ENCODE results near the gene VSX2.

Gene VSX2
- 0 reads per million in 2 donors for total RNA-seq

DNA sequence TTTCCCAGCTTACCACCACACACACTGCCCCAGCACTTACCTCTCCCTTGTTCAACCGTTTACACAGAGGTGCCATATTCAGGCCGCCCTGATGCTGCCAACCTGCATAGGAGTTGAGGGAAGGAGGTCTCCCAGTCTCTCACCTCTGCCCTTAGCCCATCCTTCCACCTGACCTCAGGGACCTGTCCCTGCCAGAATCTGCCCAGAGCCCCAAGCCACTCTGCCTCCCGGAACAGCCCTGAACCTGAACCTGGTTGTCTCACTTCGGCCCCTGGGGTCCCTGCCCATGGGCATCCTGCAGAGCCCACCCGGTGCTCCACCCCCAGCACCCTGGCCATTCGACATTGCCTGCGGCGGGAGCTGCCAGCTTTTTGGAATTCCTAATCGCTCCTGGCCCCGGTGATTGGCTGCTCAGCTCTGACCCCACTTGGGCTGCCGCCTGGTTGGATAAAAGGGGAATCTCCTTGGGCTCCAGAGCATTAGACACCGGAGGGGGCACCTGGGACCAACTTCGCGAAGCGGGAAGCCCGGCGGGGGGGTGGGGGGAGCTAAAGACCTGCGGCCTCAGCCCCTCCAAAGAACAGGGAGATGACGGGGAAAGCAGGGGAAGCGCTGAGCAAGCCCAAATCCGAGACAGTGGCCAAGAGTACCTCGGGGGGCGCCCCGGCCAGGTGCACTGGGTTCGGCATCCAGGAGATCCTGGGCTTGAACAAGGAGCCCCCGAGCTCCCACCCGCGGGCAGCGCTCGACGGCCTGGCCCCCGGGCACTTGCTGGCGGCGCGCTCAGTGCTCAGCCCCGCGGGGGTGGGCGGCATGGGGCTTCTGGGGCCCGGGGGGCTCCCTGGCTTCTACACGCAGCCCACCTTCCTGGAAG, at the start of gene VSX2:
Gene VSX2 (plus strand): TSS at position 476 of the 874 bp plus-strand sequence. CDS start 113 bp downstream, at position 589.
- DNase-seq: no peak

DNA sequence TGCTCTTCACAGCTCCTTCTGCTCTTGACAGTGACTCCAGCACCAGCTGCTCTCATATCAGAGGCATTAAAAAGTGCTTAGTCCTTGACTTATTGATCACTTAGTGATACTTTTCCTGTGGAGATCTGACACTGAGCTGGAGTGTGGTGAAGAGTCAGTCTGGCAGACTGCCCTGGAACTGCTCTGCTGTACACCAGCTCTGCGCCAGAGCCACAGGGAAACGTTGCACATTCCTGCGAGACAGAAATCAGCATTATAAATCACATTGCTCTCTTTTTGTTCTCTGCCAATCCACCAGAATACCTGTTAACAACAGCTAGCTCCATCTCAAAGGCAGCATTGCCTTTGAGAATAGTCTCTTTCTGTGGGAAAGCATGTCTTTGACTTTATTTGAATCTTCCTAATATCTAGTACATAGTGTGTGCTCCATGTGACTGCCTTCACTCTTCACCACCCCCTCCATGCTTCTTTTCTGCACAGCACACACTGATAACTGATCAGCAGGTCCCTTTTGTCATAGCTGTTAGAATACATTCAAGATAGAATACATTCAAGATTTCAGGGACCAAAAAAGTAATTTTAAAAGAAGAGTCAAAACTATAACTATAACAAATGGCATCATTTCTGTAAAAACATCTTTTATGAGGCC, 48.2 kb upstream of the VSX2 start:
- no peak for DNase-seq

DNA sequence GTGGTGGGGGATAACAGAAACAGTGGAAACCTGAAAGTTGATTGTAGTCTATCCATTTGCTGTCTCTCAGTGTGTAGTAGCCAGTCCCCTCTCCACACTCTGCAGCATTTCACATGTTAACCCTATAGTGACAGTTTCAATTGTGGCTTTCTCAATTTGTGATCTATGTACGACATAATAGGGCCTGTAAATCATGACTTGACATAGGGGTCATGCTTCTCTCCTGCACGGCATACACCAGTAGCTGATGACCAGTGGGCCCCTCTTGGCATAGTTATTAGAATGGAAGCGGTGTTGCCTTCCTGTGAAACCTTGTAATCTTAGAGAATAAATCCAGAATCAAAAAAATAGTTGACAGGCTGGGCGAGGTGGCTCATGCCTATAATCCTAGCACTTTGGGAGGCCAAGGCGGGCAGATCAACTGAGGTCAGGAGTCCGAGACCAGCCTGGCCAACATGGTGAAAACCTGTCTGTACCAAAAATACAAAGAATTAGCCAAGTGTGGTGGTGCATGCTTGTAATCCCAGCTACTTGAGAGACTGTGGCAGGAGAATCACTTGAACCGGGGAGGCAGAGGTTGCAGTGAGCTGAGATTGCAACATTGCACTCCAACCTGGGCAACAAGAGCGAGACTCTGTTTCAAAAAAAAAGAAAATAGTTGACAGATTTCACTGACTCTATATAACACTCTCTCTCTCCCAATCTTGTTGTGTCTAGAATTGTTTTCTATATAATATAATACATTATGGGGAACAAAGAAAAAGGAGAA, 44.6 kb upstream of the VSX2 start:
- DNase-seq: no peak

DNA sequence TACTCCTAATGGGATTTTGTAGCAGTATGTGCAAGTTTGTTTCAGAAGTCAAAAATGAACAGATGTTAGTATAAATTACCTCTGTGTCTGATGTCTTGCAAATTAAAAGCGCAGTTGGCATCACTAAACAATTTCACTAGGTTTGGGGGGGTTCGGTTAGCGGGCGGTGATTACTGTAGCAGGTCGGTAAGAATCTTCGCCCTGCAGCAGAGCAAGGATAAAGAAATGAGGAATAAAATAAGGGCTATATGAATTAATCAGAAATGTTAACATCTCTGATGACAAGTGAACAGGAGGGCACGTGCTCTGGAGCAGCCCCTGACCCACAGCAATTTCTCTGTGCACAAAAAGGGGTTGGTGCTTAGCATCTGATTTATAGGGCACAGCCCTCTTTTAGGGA, 43.6 kb upstream of the VSX2 start:
- DNase-seq: no peak

DNA sequence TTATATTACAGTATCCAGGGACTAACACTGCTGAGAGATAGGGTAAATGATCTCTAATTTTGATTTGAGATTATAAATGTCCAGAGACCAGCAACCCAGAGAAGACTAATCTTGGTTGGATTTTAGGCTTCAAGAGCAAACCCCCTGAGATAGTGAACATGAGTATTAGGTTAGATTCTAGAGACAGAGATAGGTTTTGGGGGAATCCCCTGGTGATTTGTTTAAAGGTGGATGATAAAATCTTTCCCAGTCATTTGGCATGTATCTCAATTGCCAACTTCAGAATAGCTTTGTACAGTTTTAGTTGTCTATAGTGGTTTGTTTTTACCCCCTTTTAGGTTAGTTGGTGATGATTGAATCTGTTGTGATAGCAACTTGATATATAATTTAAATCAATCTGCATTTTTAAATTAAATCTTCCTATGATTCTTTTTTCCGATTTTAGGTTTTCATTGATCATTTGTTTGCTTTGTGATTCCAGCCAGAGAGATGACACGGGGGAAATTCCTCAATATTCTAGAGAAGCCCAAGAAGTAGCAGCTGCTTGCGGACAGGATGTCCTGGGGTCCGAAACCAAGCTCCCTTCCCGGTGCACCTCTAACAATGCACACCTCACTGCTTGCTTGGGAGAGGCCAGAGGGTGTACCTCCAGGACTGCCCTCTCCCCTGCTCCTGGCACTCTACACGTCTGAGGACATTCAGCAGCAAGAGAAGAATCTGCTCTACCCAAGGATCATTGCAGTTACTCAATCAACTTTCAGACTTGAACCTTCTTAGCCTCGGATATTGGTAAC, 40.6 kb upstream of the VSX2 start:
- DNase-seq: no peak

DNA sequence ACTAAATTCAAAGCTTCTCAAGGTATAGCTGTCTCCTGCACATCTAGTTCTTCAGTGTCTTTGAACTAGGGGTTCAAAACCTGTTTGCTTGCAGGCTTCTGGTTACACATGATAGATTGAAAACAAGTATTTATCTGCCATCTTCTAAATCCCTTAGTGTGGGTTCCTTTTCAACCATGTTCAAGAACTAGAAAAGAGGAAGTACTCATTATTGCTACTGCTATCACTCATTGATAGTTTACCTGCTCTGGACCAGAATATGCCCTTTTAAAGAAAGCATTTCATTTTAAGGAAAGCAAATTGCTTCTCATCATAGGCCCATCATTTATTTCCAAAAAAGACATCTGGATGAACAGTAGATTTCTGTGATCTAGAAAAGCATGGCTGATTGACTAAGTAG, 37.1 kb upstream of the VSX2 start:
- no peak for DNase-seq

DNA sequence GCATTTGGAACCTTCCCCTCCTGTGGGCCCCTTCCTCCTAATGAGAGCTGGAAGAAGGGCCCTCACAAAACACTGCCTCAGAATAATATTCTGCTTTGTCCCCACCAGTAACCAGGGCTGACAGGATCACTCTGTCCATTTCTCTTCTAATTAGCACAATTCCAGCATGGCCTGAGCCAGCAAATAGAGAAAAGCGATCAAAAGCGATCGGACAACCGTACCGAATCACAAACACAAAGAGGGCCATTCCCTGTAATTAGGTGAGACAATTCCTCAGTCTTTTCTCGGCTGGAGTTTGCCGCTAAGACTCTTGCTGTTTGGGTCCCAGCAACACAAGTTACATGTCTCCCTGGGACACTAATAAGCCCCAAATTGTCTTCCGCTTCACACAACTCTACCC, 35.6 kb upstream of the VSX2 start:
- no peak for DNase-seq

DNA sequence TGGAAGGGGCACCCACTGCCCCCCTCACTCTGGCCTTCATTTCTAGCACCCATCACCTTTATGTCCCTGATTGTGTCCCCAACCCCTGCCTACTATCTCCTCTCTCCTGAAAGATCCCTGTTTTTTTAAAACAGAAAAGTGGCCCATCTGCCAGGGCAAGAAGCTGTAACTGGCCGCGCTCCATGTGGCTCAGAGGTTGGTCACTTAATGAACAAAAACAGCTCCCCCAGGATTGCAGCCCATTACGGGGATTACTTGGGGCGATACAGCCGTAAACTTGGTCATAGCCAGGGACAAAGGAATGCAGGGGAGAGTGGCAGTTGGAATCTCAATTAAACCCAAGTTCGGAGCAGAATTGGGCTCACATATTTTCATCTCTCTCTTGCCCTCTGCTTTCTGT, 34.8 kb upstream of the VSX2 start:
- DNase-seq: no peak

DNA sequence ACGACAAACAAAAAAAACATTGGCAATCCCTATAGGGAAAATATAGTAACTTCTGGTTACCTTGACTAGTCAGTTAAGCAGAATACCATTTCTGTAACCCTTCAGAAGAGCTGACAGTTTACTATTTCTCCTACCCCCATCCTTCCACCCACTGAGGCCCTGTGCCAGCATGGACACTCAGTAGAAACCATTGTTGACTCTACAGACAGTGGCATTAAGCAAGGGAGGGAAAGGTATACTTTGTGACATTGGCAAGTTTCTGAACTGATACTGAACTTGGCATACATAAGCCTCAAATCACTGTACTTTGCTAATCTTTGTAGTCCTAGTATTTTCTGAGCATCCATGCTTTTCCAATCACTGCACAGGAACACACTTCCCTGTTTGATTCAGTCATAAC, 33.4 kb upstream of the VSX2 start:
- no peak for DNase-seq

DNA sequence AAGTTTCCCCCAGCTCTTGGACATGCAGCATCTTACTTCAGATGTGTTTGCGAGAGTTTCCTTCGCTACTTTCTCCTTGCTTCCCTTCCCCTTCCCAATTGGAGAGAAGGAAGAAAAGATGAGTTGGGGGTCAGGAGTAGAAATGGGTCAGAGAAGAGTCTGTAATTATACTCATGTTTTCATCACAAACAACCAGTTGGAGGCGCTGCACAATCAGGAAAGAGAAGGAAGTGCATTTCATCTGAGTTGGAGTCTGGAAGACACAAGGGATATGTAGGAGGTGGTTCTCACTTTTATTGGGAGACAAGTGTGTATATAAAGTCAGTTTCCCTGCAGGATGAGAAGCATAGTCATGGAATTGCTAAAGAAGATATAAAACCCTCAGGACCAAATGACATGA, 31.3 kb upstream of the VSX2 start:
- no peak for DNase-seq

DNA sequence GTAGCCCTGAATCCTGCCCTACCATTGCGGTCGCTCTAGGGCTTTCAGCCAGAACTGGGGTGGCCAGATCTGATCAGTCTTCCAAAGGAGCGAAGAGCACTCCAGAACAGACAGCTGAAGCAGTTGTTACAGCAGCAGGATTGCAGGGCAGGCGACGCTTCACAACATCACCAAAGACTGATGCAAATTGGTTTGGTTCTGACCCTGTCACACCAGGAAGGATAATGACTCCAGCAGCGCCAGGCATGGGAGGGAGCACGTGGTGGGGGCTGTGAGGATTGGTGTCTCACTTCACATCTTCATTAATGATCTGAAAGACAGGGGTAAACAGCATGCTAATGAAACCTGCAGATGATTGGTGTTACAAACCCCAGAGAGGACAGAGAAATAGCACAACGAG, 30.6 kb upstream of the VSX2 start:
- DNase-seq: no peak

DNA sequence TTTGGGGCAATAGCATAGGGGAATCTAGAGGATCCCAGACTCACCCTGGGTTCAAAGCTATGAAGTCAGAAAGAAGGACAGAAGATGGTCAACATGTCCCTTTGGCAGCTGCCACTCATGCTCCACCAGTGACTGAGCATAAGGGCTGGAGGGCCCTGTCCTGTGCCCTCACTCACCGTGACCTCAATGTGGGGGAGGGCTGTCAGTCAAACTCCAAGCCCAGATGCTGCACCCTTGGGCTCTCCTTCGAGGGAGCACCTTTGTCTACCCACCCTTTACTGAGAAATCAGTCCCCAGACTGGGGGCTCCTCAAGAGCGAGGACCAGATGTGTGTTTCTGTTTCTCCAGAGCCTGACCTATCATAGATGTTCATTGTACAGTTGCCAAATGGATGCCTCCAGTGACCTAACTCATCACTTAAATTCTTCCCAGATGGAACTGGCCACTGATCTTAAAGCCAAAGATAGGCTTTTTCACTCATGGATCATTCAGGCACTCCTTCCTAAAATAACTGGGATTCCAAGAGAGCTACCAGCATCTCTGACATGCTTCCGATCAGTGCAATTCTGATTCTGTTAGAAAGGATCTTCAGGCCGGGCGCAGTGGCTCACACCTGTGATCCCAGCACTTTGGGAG, 27.2 kb upstream of the VSX2 start:
- no peak for DNase-seq

DNA sequence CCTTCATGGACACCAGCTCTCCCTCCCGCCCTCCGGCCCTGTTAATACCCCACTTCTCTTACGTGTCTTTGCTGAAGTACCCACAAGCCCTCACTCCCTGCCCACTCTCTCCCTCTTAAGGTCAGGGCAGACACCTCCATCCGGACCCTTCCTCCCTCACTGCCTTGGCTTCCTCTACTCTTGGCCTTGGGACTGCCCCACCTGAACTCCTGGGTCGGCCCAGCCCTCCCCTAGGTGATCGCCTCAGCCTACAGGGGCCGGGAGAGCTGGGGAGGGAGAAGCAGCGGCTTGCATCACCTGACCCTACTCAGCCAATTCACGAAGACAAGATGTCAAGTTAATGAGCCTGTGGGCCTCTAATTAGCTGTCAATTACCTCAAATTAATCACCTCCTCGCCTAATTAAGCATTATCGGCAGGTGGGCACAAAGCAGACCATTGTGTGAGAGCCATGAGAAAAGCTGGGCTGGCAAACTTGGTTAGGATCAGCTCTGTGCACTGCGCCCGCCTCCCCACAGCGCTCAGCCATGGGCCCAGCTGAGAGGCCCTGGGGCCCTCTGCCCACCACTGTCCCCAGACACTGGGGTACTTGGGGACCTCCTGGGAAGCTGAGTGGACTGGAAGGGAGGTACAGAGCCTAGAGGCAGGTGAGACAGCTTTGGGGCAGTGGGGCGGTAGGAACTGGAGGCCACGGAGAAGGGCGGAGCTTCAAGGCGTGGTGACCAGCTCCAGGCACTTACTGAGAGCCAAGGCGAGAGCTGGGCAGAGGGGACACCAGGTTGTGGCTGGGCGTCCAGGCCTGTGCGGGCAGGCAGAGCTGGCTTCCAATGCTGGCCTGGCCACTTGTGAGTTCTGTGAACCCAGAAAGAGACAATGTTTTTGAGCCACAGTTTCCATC, 25.1 kb upstream of the VSX2 start:
- DNase-seq: no peak

DNA sequence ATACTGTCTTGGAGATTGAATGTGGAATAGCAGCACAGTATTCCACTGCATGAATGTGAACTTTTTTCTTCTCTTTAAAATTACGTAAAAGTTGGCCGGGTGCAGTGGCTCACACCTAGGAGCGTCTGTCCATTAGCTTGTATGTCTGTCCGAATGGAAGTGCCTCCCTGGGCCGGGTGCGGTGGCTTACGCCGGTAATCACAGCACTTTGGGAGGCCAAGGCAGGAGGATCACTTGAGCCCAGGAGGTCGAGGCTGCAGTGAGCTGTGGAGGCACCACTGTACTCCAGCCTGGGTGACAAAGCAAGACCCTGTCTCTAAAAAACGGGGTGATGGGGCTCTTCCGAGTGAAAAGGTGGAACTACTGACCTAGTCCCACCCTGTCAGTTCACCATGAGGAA, 22.6 kb upstream of the VSX2 start:
- no peak for DNase-seq

DNA sequence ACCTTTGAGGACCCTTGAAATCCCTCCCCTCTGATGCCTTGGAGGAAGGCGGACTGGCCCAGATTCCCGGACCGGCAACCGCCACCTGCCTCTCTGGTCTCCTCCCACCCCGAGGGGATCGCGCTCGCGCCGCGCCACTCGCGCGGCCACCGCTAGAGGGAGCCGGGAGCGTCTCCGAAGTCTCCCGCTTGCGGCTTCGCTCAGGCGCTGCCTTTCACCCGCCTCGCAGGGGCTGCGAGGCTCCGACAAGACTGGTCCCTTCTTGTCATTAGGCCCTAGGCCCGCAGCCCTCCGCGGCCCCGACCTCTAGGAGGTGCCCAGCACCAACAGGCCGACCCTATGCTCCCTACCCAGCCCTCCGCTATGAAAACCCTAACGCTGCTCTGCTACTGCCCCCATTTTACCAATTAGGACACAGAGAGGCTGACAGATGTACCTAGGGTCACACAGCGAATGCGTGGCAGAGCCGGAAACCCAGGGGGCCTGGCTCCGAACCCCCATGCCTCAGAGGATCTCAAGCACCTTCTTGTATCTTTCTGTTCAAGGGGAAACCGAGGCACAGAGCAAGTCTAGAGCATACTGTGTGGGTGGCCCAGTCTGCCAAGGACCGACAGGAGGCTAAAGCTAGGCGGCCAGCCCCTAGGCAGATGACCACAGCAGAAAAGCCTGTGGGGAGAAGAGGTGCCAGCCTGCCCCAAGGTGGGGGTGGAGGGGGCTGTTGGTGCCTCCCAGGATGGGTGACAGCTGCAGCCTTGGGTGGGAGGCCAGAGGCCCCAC, 21.4 kb upstream of the VSX2 start:
- peak; percentile 25 to 76 (median 62) for DNase-seq

DNA sequence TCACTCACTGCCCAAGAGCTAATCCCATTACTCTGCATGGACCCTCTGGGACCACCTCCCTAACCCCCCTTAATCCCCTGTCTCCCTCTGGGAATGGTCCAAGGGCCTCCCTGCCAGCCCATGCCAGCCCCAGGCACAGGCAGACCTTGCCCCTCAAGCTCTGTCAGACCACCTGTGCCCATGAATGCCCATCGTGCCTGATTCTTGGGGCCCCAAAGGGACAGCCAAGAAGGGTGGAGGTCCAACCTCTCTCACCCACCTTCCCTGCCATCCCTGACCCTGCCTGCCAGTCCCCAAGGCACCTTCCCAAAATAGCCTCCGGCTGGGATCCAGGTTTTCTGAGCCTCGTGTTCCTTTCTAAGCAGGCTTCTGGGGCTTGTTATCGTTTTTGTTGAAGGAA, 20.8 kb upstream of the VSX2 start:
- no peak for DNase-seq

DNA sequence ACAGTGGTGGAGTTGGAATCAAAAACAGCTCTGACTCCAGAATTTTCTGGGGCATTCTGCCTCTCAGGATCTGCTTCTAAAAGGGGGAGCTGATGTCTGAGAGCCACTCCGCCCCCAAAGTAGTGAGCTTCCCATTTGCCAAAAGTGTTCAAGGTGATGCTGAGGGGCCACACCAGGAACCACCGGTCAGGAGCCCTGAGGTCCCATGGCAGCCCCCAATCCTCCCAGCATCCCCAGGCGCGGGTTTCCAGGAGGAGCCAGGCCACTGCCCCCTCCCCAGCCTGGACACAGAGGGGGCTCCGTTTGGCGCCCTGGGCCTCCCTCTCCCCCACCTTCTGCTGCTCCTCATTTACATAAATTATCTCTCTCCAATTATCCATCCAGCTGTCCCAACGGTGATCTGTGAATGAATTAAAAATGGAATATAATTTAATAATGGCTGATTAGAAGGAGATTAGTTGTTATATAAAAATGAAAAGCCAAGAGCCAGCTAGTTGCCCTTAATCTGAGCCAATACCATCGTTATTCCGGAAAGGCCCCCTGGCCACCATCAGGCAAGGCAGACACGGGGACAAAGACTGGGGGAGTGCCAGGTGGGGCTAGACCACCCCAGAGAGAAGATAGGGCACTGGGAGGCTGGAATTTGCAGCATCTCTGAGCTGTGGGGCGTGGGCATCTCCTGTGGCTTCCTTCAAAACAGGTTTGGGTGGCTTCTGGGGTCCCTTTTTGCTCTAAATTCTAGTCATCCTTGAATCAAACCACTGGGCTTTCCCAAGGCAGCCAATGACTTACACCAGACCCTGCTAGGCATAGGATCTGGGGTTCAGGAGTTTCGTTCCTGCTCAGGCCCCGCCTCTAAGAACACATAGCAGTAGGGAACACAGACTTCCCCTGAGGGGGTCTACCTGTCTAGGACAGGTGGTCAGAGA, 19.7 kb upstream of the VSX2 start:
- no peak for DNase-seq

DNA sequence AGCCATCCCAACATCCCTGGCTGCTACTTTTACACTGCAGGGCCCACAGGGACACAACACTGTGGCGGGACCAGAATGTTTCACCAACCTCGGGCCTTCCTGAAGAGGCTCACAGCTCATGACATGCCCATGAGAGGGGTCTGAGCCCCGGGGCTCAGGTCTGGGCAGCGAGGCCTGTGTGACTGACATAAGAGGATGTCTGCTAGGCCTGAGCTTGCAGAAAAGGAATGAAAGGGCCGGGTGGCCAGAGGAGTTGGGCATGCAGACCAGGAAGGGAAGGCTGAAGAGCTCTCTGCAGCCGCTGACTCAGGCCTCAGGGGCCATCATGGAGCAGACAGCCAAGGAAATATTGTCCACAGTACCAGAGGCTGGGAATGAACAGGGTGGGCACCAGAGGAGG, 18.3 kb upstream of the VSX2 start:
- no peak for DNase-seq

DNA sequence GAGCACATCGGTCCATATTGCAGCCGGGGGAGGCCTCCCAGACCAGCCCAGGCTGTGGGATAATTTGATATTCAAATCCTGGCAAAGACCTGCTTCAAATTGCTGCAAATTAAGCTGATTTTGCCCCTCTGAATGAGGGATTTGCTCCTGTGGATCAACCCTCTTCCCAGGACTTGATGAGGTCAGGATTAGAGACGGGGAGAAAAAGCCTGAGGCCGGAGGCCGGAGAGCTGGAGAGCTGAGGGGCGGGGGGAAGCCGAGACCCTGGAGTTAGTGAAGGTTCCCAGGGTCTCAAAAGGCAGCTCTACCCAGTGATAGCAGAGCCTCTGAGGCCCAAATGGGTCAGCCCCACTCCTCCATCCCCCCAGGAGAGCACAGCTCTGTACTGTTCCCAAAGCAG, 17.5 kb upstream of the VSX2 start:
- no peak for DNase-seq
